HUDEP-2 (cell line): ENCODE results near the gene ADAMTS9.

Experiments used
- DNase-seq, 76 experiments: peaks; one replicate each; lab custom pipeline; 2025; ENCODE audit not compliant: unreplicated experiment in 76 of 76; lab: John Stamatoyannopoulos, UW

The ADAMTS9 gene

DNA sequence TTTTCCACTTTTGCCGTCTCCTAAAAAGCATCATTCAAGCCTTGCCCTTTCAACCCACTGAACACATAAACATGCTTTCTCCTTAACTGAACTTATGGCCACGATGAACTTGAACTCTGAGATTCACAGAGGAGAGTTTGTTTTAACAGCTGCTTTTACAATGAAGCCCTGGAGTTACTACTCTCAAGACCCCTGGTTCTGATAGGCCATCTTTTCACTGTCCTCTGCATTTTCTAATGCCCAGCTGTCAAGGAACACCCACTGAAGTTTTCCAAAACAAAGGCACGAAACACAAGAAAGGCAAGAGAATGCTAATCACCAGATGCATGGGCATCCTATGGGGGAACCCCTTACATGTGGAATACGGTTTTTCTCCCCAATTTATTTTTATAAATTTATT, 100.8 kb downstream of the ADAMTS9 start:
- no peak for DNase-seq

DNA sequence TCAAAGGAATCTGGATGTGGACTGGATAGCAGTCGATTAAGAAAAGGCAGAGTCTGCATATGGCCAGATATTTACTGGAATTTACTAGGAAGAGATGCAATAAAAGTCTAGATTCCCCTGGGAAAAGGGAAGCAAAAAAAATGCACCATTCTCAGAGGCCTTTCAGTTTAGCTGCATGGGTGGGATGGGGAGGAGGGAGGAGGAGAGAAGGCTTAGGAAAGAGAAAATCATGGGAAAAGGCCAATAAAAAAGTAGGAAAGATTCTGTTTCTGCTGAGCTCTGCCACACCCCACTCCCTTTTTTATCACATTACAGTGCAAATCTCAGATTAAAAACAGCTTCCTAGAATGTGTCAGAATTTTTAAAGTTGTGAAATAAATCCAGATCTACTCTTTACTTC, 103.6 kb downstream of the ADAMTS9 start:
- DNase-seq: no peak

DNA sequence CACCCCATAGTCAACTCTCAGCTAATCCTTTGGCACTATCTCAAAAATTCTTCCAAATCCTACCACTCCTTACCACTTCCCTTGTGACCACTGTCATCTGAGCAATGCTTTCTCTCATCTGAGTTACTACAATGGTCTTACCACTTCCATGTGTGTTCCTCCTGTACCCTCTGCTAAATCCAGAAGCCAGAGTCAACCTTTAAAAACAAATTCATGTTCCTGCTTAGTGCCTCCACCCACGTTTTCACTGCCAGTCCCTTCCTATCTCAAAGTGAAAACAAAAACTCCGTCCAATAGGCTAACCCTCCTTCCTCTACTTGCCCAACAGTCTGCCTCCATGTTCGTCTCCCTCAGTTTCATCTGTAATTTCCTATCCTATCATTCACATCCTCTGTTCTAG, 109.0 kb downstream of the ADAMTS9 start:
- DNase-seq: no peak

DNA sequence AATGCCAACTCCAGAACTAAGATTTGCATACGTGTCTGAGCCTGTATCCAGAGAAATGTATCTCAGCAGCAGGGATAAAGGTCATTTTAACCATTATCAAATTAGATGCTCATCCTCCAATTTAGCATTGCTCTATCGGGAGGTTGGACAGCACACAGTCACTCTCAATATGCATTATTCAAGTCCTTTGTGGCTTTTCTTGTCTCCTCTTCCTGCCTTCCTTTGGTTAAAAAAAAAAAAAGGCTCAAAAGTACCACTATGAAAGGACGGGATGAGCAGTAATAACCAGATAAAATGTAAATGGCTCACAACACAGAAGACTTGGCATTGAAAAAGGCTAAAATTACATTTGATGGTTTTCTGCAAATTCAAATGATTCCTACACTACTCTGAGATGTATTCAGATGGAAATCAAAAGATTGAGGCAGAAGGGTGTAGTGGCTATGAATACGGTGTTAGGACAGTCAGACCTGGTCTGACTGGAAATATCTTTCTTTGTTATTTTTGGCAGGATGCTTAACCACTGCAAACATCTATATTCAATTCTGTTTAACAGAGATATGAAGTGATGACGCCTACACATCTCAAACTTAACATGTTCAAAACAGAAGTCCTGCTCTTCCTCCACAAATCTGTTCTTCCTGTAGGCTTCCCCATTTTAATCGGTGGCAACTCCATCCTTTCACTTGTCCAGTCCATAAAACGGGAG, 109.6 kb downstream of the ADAMTS9 start:
- no peak for DNase-seq

DNA sequence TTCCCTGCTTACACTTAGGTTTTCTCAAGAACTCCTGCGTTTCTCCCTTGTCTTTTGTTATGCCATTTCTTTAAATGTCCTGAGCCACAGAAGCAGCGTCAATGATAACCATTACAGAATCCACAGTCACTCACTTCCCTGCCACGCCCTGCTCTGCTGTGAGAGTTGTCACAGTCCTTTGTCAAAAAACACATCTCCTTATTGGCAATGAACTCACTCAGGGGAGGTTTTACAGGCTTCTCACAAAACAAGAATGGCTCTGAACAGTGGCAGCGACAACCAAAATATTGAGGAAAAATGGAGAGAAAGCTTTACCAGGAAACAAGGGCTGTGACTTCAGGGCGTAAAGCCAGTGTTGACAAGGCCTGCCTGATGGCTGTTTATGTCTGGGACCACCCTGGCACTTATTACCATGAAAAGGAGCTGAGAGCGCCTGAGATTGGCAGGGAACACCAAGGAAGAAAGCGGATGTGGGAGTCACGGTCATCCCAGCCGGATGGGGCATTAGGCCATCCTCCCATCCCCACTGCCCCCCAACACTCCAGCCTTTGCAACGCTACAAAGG, 111.5 kb downstream of the ADAMTS9 start:
- DNase-seq: no peak

DNA sequence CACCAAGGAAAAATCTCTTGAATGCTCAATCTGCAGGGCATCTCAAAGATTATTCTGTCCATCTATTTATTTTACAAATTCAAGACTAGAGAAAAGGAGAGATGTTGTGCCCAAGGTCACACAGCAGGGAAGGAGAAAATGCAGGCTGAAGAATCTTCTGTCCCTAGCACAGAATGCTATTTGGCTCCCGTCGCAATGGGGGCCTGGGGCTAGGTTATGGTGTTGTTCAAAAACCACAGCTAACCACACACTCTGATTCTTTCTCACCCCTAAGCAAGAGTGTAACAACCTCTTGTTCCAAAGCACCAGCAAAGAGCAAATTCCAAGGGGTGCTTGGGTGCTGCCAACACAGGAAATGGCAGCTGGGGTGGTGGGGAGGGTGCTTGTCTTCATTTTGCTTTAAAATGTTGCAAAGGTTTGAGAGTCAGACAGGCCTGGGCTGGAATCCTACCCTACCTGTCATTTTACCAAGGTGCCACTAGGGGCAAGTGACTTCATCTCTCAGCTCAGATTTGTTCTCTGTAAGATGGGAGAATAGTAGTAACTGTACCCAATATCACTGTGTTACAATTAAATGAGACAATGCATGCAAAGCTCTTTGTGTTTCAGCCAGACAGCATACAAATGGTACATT, 112.5 kb downstream of the ADAMTS9 start:
- DNase-seq: peak in 2 of 76 experiments; percentile 0 to 1

DNA sequence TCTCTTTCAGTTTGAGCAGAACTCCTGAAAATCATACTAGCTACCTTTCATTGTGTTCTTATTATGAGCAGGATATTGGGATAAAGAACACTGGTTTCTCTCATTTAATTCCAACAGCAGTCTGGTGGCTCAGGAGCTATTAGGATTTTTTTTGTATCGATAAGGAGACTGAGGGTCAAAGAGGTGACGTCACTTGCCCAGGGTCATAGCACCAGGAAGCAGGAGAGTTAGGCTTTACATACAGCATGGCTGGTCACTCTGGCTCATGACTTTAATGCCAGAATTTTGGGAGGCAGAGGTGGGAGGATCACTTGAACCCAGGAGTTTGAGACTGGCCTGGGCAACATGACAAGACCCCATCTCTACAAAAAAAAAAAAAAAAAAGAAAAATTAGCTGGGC, 113.6 kb downstream of the ADAMTS9 start:
- no peak for DNase-seq

DNA sequence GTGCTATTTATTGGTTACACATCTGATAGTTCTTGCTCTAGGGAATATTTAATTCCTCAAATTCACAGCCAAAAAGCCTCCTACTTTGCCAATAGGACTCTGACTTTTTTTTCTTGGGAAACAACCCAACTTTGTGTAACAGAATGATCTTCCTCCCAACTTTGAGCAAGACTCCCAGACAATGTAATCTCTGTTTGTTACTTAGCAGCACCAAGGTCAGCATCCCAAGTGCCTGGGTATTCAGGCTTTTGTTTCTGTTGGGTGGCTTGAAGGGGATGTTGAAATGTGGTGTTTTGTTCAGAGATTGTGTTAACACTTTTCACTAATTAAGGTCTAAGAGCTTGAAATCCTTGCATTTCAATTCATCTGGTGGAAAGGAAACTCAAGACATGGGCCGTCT, 115.8 kb downstream of the ADAMTS9 start:
- DNase-seq: no peak

DNA sequence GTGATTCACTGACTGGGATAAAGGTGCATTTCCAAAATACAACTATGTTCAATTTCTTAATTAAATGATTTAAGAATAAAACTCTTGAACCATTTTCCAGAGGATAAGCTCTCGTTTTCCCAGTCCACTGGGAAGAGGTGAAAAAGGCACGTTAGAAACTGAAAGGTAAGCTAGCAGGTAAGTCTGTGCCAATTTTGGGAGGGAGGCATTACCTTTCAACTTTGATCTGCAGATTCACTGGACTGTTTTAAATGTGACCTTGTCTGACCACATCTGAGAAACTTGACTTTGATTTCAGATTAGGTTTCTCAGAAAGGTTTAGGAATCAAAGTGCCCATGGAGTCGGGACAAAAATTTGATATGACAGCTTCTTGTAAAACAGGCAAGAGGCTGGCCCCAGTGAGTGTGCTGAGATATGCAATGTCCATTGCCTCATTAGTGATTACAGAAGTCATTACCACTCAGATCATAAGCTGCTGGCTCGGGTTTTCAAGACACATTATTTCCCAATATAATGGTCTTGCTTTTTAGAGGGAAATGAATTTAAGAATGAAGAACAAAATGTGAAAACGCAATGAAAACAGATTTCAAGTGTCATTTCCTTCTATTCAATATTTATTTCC, 118.8 kb downstream of the ADAMTS9 start:
- no peak for DNase-seq

DNA sequence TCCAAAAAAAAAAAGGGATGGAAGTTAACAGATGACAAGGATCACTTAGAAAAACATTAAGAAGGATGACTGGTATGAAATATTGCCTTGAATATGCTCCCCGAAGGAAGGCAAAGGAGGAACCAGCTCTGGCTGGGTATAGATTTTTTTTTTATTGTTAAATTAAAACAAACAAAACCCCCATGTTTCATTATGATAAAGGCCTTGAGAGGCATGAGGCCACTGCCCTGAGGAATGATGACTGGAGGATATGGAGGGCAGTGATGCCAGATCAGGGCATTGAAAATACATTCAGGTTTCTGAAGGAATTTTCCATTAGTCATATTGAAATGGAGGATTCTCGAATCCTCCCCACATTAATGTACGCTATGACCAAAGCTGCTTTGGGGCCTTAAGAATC, 120.9 kb downstream of the ADAMTS9 start:
- no peak for DNase-seq

DNA sequence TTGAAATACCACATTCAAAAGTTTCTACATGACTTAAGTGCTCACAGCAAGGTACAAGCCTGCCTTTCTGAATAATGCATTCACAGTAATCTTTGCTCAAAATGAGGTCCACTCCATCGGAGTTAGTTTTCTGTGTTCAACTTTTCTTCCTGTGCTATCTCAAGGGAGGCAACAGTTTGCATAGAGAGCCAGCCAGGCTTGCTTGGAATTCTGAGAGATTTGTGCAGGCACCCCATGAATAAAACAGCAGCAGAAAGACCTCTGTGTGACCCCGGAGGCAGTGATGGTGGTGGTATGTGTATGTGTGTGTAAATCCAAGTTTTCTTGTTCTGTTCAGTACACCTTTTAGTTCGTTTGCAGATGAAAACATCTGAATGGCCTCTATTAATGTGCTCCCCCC, 124.0 kb downstream of the ADAMTS9 start:
- DNase-seq: no peak

DNA sequence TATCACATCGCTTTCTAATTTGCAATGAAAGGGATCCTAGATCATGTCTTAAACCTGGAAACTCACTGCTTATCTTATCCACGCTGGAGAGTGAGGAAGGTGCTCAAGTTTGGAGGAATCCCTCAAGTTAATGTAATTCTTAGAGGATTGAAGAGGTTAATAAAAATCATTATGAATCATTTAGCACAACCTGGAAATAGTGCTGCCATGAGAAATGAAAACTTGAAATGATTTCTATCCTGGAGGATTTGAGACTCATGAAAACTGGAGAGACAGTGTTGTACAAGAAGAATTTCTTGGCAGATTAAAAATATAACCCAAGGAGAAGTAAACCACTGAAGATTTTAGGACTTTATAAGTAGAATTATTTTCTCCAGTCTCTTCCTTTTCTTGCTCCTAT, 125.9 kb downstream of the ADAMTS9 start:
- no peak for DNase-seq

DNA sequence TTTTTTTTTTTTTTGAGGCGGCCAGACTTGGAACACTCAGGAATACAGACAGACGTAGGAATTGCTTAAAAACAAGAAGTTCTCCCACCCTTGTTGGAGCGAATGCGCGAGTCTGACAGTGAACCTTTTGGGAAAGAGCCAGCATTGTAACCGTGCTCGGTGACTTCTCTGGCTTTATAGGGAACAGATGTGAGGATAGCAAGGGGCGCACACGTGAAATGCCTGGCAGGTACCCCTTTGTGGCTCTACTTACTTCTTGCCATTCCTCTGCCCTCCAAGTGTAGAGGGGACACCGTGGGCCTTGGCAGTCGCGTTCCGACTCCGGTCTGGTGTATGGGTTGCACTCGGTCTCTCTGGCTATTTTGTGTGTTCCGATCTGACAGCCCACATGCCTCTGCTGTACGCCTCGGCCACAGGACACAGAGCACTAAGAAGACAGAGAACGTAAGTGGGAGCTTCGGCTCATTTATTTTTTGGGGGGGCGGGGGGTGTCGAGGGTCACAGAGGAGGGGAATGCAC, 126.4 kb downstream of the ADAMTS9 start:
- DNase-seq: no peak

DNA sequence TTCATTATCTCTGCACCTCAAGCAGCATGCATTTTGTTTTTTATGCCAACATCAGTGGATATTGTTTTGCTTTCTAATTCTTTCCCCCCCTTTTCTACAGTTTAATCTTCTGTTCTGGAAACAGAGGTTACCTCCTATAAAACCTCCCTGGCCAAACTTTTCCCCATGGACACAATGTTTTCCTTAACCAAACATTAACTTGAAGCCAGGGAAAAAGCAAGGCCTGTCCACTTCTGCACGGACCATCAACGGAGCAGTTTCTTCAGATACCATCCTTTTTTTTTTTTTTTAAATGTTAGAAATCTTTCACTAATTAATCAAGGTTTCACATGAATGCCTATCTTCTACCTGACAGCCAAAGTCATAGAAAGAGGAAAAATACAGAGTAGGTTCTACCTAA, 127.0 kb downstream of the ADAMTS9 start:
- no peak for DNase-seq

DNA sequence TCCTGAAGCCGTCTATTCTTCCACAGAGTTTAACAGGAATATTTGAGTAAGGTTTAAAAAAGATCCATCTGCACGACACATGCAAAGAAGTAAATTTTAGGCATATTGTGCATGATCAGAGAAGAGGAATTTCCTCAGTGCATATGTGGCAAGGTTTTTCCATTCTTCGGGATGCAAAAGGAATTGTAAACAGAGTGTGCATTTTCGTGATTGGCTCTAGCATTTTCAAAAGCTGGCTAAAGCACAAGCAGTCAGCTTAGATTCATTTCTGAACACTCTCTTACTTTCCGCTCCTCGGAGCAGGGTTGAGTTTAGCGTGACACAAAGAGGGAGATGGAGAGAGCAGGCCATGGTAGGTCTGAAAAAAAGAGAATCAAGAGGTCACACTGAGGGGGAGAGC, 128.2 kb downstream of the ADAMTS9 start:
- DNase-seq: no peak

DNA sequence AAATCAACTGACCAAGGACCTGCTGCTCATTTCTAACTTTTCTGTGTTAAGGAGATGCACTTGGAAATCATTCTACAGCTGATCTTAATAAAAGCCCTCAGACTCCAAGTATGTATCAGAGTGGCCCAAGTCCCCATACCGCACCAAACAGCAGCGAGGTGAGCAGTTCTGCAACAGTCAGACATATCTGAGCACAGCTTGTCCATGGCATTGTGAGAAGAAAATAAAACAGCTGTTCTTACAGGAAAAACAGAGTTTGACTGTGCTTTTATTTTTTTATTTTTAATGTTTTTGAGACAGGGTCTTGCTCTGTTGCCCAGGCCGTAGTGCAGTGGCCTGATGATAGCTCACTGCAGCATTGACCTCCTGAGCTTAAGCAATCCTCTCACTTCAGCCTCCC, 131.8 kb downstream of the ADAMTS9 start:
- no peak for DNase-seq

DNA sequence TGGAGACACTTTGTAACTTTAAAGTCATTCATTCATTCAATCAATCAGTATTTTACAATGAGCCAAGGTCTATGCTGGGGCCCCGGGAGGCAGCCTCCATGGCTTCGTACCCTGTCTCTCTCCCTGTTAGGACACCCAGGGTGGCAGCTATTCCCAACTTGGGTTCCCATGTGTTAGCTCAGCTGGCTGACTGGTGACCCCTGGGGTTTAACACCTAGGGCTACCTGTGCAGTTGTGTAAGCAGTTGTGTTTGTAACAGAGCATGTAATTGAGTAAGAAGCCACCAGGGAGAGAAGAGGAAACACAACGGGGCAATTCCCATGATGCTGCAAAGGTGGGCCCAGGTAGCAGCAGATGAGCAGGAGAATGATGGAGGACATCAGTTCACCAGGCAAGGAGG, 132.4 kb downstream of the ADAMTS9 start:
- DNase-seq: no peak

DNA sequence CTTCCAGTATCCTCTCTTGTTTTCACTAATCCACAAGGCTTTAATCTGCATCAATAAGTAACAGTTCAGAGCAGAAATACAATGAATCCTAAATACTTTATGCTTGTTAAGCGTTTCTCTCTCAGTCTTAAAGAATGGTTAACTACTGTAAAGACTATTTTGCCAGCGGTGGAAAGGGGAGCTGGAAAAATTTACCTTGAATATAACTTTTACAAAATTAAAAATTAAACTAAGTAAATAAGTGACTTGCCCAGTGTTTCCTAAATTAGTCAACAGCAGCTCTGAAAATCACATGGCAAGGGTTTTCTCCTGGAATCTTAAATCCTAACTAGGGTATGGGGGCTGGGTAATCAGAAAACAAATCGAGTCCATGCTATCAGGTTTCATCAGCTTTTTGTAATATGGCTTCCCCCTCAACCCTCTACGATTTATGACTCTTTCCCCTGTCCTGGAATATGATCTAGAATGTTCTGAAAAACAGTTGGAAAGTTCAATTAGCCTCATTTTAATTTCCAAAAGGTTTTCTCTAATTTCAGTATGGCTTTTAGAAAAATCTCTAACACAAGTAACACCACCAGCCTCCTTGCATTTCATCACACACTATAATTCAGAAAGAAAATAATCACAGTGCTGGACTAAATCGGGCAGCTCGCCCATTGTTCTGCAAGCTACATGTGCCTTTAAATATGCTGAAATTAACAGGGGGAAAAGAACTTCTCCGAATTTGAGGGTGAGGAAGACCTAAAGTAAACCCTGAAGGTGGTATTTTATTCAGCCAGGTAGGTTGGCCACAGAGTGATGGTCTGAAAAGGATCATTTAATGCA, 133.5 kb downstream of the ADAMTS9 start:
- DNase-seq: no peak

DNA sequence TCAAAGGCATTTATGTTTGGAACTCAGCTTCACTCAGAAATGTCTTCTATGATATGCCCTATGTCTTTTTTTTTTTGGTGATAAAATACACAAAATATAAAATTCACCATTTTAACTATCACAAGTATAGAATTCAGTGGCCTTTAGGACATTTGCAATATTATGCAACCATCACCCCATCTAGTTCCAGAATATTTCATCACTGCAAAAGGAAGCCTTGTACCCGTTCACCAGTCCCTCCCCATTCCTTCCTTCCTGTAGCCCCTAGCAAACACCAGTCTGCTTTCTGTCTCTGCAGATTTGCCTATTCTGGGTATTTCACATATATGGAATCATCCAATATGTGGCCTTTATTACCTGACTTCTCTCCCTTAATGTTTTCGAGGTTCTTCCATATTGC, 134.8 kb downstream of the ADAMTS9 start:
- DNase-seq: no peak

DNA sequence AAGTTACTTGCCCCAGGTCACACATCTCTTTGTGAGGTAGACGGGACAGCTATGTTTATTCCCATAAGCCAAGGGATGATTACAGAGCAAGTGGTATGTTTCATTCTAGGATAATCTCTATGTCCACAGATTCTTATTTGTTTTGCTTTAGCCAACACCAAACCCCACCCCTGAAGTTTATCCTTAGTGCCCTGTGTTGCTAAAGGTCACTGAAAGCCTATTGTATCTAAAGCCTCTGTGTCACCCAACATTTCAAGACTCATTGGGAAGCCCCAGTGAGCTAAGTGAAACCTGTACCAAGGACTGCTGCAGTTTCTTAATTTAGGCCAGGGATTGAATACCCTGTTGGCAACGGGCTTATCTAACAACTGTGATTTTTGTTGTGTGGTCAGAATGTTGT, 135.6 kb downstream of the ADAMTS9 start:
- no peak for DNase-seq

DNA sequence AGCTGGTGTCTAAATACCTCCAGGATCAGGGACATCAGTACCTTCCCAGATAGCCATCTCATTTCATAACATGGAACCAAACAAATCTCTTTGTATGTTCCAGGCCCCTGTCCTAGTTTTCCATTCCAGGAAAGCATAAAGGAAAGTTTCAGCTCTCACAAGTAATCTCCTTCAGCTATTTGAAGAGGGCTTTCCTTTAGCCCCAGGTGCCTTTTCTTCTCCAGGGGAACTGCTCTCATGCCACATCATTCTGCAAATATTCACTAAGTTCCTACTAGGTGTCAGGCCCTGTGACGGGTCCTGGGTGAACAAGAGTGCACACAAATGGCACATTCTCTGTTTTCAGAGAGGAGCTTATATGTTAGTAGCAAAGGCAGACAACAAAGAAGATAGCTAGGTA, 136.1 kb downstream of the ADAMTS9 start:
- no peak for DNase-seq
